Measurements from ENCODE around the gene MAP3K5.

DNA sequence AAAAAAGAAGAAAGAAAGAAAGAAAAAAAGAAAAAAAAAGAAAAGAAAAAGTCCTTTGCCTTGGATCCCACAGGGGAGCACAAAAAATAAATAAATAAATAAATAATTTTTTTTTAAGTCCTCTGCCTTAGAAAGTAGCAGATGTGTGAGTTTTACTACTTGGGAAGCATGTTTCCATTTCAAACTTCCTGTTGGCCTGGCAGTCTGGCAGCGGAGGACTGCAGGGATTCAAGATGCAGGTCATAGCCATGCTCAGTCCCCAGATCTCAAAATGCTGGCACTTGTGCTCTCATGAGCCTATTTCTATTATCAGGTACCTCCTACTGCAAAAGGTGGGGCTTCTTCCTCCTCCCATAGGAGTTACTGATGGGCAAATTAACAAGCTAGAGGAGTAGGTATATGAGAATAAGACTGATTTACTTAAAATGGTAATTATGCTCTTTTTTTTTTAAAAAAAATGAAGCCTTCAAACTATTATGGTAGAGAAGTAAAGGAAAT, 187.9 kb downstream of the MAP3K5 start:
- TF ChIP-seq ZNF70 (CRISPR knock-in tag; IDR thresholded peaks at IDR 0.05) (no peak), BACH2 (CRISPR knock-in tag; IDR thresholded peaks at IDR 0.05; ENCODE audit: borderline replicate concordance) (no peak), ISL1 (CRISPR knock-in tag; IDR thresholded peaks at IDR 0.05) (no peak), ZFP30 (CRISPR knock-in tag; IDR thresholded peaks at IDR 0.05) (no peak), CSDC2 (CRISPR knock-in tag; IDR thresholded peaks at IDR 0.05) (no peak), PATZ1 (CRISPR knock-in tag; IDR thresholded peaks at IDR 0.05; ENCODE audit: borderline replicate concordance) (no peak), ARNTL (CRISPR knock-in tag; IDR thresholded peaks at IDR 0.05; ENCODE audit: borderline replicate concordance, low read depth) (no peak), CSRNP3 (CRISPR knock-in tag; IDR thresholded peaks at IDR 0.05) (no peak), ESRRG (CRISPR knock-in tag; IDR thresholded peaks at IDR 0.05) (no peak), TCF4 (CRISPR knock-in tag; IDR thresholded peaks at IDR 0.05; ENCODE audit: borderline replicate concordance) (no peak), ZNF565 (CRISPR knock-in tag; conservative IDR thresholded peaks at IDR 0.05; ENCODE audit: low read depth) (no peak), GLIS3 (CRISPR knock-in tag; IDR thresholded peaks at IDR 0.05) (no peak)
- TF ChIP-seq, protein P1, sequence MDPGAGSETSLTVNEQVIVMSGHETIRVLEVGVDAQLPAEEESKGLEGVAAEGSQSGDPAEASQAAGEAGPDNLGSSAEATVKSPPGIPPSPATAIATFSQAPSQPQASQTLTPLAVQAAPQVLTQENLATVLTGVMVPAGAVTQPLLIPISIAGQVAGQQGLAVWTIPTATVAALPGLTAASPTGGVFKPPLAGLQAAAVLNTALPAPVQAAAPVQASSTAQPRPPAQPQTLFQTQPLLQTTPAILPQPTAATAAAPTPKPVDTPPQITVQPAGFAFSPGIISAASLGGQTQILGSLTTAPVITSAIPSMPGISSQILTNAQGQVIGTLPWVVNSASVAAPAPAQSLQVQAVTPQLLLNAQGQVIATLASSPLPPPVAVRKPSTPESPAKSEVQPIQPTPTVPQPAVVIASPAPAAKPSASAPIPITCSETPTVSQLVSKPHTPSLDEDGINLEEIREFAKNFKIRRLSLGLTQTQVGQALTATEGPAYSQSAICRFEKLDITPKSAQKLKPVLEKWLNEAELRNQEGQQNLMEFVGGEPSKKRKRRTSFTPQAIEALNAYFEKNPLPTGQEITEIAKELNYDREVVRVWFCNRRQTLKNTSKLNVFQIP (CRISPR knock-in tag; IDR thresholded peaks at IDR 0.05; ENCODE audit: borderline replicate concordance, low read depth), result no peak
- TF ChIP-seq, protein P2, sequence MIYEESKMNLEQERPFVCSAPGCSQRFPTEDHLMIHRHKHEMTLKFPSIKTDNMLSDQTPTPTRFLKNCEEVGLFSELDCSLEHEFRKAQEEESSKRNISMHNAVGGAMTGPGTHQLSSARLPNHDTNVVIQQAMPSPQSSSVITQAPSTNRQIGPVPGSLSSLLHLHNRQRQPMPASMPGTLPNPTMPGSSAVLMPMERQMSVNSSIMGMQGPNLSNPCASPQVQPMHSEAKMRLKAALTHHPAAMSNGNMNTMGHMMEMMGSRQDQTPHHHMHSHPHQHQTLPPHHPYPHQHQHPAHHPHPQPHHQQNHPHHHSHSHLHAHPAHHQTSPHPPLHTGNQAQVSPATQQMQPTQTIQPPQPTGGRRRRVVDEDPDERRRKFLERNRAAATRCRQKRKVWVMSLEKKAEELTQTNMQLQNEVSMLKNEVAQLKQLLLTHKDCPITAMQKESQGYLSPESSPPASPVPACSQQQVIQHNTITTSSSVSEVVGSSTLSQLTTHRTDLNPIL (CRISPR knock-in tag; IDR thresholded peaks at IDR 0.05; ENCODE audit: low read depth), result no peak
